SU-DHL-6 (cell line): ENCODE data around the gene PRKCE.

Source experiments
- H2AFZ ChIP-seq: fragments of 200-600 bp; sonication (generic); 2 replicates; pipeline ENCODE4 v1.6.1; 2014; ENCODE audit warnings: low read depth, mild to moderate bottlenecking, moderate library complexity, mixed read lengths, antibody characterized with exemption, low read length; ENCODE audit not compliant: severe bottlenecking
- H3F3A ChIP-seq: fragments of 200-600 bp; shearing (Covaris generic); 2 replicates; pipeline ENCODE4 v1.6.0; 2016; ENCODE audit warnings: antibody characterized with exemption, mild to moderate bottlenecking; ENCODE audit not compliant: insufficient read depth
- H3K27ac ChIP-seq: fragments of 200-600 bp; sonication (generic); 2 replicates; pipeline ENCODE4 v1.5.1; 2016; ENCODE audit warnings: low read depth, mild to moderate bottlenecking, low read length, moderate library complexity, mixed read lengths
- H3K27me3 ChIP-seq: fragments of 200-600 bp; sonication (generic), shearing (Covaris generic); 2 replicates; pipeline ENCODE4 v1.6.0; 2014; ENCODE audit warnings: mild to moderate bottlenecking, low read length
- H3K36me3 ChIP-seq: fragments of 200-600 bp; sonication (generic); 2 replicates; pipeline ENCODE4 v1.6.1; 2014; ENCODE audit warnings: mild to moderate bottlenecking, low read length, mixed read lengths
- H3K4me2 ChIP-seq: fragments of 300-600, 200-600 bp; shearing (Covaris generic), sonication (generic); 2 replicates; pipeline ENCODE4 v1.6.0; 2014; ENCODE audit warnings: low read length, low read depth, mild to moderate bottlenecking; ENCODE audit not compliant: poor library complexity, severe bottlenecking
- H3K4me3 ChIP-seq: fragments of 200-600 bp; sonication (generic); 2 replicates; pipeline ENCODE4 v1.5.1; 2014; ENCODE audit warnings: antibody characterized with exemption, low read length, mild to moderate bottlenecking, mixed read lengths; ENCODE audit not compliant: insufficient read depth, poor library complexity, severe bottlenecking
- H3K79me2 ChIP-seq: fragments of 200-600 bp; sonication (generic); 2 replicates; pipeline ENCODE4 v1.6.1; 2014; ENCODE audit warnings: mild to moderate bottlenecking, low read length, moderate library complexity; ENCODE audit not compliant: insufficient read depth
- H3K9ac ChIP-seq: fragments of 200-600 bp; sonication (generic); 2 replicates; pipeline ENCODE4 v1.7.0; 2014; ENCODE audit warnings: mild to moderate bottlenecking, low read length
- H3K9me2 ChIP-seq: fragments of 200-600 bp; sonication (generic); replicated peaks from 2 replicates; pipeline ENCODE4 v1.6.1; 2014; ENCODE audit warnings: low read length; ENCODE audit not compliant: insufficient read depth
- H3K9me3 ChIP-seq: fragments of 200-600 bp; sonication (generic); 2 replicates; pipeline ENCODE4 v1.6.1; 2014; ENCODE audit warnings: low read length, mixed read lengths; ENCODE audit not compliant: insufficient read depth
- H4K20me1 ChIP-seq: fragments of 200-600 bp; sonication (generic); 2 replicates; pipeline ENCODE4 v1.6.1; 2014; ENCODE audit warnings: low read depth, mild to moderate bottlenecking, antibody characterized with exemption, low read length, moderate library complexity, mixed read lengths
- CTCF ChIP-seq: fragments of 200-600 bp; sonication (generic); IDR thresholded peaks from one replicate; pipeline ENCODE4 v1.5.1; 2017; ENCODE audit warnings: antibody characterized with exemption, mild to moderate bottlenecking, low read length, moderate library complexity; ENCODE audit not compliant: insufficient read depth, poor library complexity, severe bottlenecking
- EZH2phosphoT487 ChIP-seq: fragments of 200-600 bp; sonication (generic), shearing (Covaris generic); conservative IDR thresholded peaks from 2 replicates; pipeline ENCODE4 v1.6.1; 2018; ENCODE audit warnings: mild to moderate bottlenecking, antibody characterized with exemption, low read length, moderate library complexity, mixed read lengths

Gene PRKCE

GRCh38 chr2:45643543-45644542 is 7.6 kb upstream of the PRKCE start:
- no peak overlapping the region for H3K27ac ChIP-seq
- H3F3A ChIP-seq, result no peaks in the 10 kb centered on the region
- no peak overlapping the region for H3K4me2 ChIP-seq
- no peak overlapping the region for H2AFZ ChIP-seq
- no peaks in the 10 kb centered on the region for H4K20me1 ChIP-seq
- H3K79me2 ChIP-seq, result no peaks in the 10 kb centered on the region
- no peak for TF ChIP-seq EZH2phosphoT487
- TF ChIP-seq CTCF, result peak; percentile 62
- no peaks in the 10 kb centered on the region for H3K9me3 ChIP-seq
- H3K9ac ChIP-seq, result no peak overlapping the region
- H3K9me2 ChIP-seq, result no peaks in the 10 kb centered on the region
- no peak overlapping the region for H3K4me3 ChIP-seq
- H3K27me3 ChIP-seq, result no peaks in the 10 kb centered on the region
- H3K36me3 ChIP-seq, result no peaks in the 10 kb centered on the region

GRCh38 chr2:45646289-45646688 is 5.2 kb upstream of the PRKCE start:
- Histone ChIP-seq H3K79me2 (no peaks in the 10 kb centered on the region), H3K27me3 (no peaks in the 10 kb centered on the region), H4K20me1 (no peaks in the 10 kb centered on the region), H3K4me3 (no peak overlapping the region), H3F3A (0 out of 2 replicates have a peak, but pooled peaks cover 3% of the 10 kb centered on the region), H3K9ac (no peak overlapping the region), H3K9me2 (no peaks in the 10 kb centered on the region), H3K27ac (no peak overlapping the region), H2AFZ (no peak overlapping the region), H3K4me2 (no peak overlapping the region), H3K9me3 (no peaks in the 10 kb centered on the region), H3K36me3 (no peaks in the 10 kb centered on the region)
- no peak for TF ChIP-seq CTCF
- no peak for TF ChIP-seq EZH2phosphoT487

- H3K4me2 ChIP-seq, result no peak overlapping the region
- no peaks in the 10 kb centered on the region for H4K20me1 ChIP-seq
- H3K27me3 ChIP-seq, result no peaks in the 10 kb centered on the region
- no peaks in the 10 kb centered on the region for H3K36me3 ChIP-seq
- H3K4me3 ChIP-seq, result no peak overlapping the region
- H3K9ac ChIP-seq, result no peak overlapping the region
- no peaks in the 10 kb centered on the region for H3K9me3 ChIP-seq
- no peak overlapping the region for H3K27ac ChIP-seq
- H2AFZ ChIP-seq, result no peak overlapping the region
- TF ChIP-seq EZH2phosphoT487 (no peak), CTCF (no peak)
- H3K9me2 ChIP-seq, result no peaks in the 10 kb centered on the region
- H3K79me2 ChIP-seq, result no peaks in the 10 kb centered on the region
- H3F3A ChIP-seq, result 0 out of 2 replicates have a peak, but pooled peaks cover 3% of the 10 kb centered on the region
Observed at GRCh38 chr2:45647356-45647755, 4.1 kb upstream of the PRKCE start.
